Activated naive CD8-positive, alpha-beta T cell treated with anti-CD3 and anti-CD28 coated beads for 36 hours (primary cell): ENCODE results near the gene FOXB1. TPM values are rescaled to one million over a fixed set of nuclear protein-coding genes. Genes with fewer than 3 reads are reported as not detected.

Experiments used
- DNase-seq: peaks from one replicate; pipeline ENCODE4 v3.0.0; 2021
- H3K27ac Mint-ChIP-seq: one replicate; pipeline ENCODE4 v1.8.0; 2022; ENCODE audit warnings: mild to moderate bottlenecking, moderate library complexity, mixed read lengths
- H3K27me3 Mint-ChIP-seq: one replicate; pipeline ENCODE4 v1.8.0; 2022; ENCODE audit warnings: mild to moderate bottlenecking, mixed read lengths
- H3K36me3 Mint-ChIP-seq: one replicate; pipeline ENCODE4 v1.8.0; 2021; ENCODE audit warnings: mild to moderate bottlenecking, mixed read lengths
- H3K4me1 Mint-ChIP-seq: one replicate; pipeline ENCODE4 v1.8.0; 2021; ENCODE audit warnings: mixed read lengths
- H3K4me3 Mint-ChIP-seq: one replicate; pipeline ENCODE4 v1.8.0; 2022; ENCODE audit warnings: mild to moderate bottlenecking, moderate library complexity, mixed read lengths
- H3K9me3 Mint-ChIP-seq: one replicate; pipeline ENCODE4 v1.8.0; 2022; ENCODE audit warnings: mixed read lengths
- total RNA-seq, 2 experiments: library from RNA; stranded (reverse); gene quantifications; one replicate each; pipeline ENCODE4 v1.2.3, GENCODE V29; 2021

The FOXB1 gene
- under 1 TPM; 0.14 to 0.29 TPM for total RNA-seq

GRCh38 chr15:60004009-60004845 lies at the start of gene FOXB1:
TSS of gene FOXB1 (plus strand) at chr15:60004311. CDS start at chr15:60004964, 653 bp downstream.
- H3K9me3 Mint-ChIP-seq: peaks cover 9% of the 10 kb centered on the region
- no peak within 1 kb of the TSS for H3K27ac Mint-ChIP-seq
- peak; percentile 26 for DNase-seq
- H3K27me3 Mint-ChIP-seq: peaks cover 99% of the 10 kb centered on the region
- H3K4me1 Mint-ChIP-seq: peaks cover 45% of the 10 kb centered on the region
- peaks cover 5% of the 10 kb centered on the region for H3K36me3 Mint-ChIP-seq
- peak within 1 kb of the TSS; percentile 79 for H3K4me3 Mint-ChIP-seq

GRCh38 chr15:59958288-59958687 lies 45.8 kb upstream of the FOXB1 start:
- peaks cover 28% of the 10 kb centered on the region for H3K9me3 Mint-ChIP-seq
- H3K4me1 Mint-ChIP-seq: peaks cover 2% of the 10 kb centered on the region
- H3K27me3 Mint-ChIP-seq: no peaks in the 10 kb centered on the region

GRCh38 chr15:59960318-59960717 lies 43.8 kb upstream of the FOXB1 start:
- no peak for DNase-seq
- Mint-ChIP-seq H3K4me1 (peaks cover 4% of the 10 kb centered on the region), H3K27ac (no peak overlapping the region), H3K27me3 (peaks cover 3% of the 10 kb centered on the region), H3K9me3 (peaks cover 32% of the 10 kb centered on the region), H3K4me3 (no peak overlapping the region), H3K36me3 (peaks cover 5% of the 10 kb centered on the region)

More at GRCh38 chr15:59958288-59958687, 45.8 kb upstream of the FOXB1 start:
- Mint-ChIP-seq H3K4me3 (no peak overlapping the region), H3K27ac (no peak overlapping the region), H3K36me3 (peaks cover 5% of the 10 kb centered on the region)
- DNase-seq: no peak

- Mint-ChIP-seq H3K27me3 (peaks cover 7% of the 10 kb centered on the region), H3K9me3 (peaks cover 22% of the 10 kb centered on the region), H3K36me3 (peaks cover 5% of the 10 kb centered on the region), H3K4me3 (no peak overlapping the region), H3K4me1 (peaks cover 16% of the 10 kb centered on the region), H3K27ac (no peak overlapping the region)
- no peak for DNase-seq
These were observed 40.8 kb upstream of the FOXB1 start for GRCh38 chr15:59963322-59963721.

GRCh38 chr15:59963925-59964324 lies 40.2 kb upstream of the FOXB1 start:
- peaks cover 7% of the 10 kb centered on the region for H3K27me3 Mint-ChIP-seq
- H3K4me3 Mint-ChIP-seq: no peak overlapping the region
- H3K4me1 Mint-ChIP-seq: peaks cover 16% of the 10 kb centered on the region
- H3K27ac Mint-ChIP-seq: no peak overlapping the region
- no peak for DNase-seq
- peaks cover 5% of the 10 kb centered on the region for H3K36me3 Mint-ChIP-seq
- H3K9me3 Mint-ChIP-seq: peaks cover 22% of the 10 kb centered on the region

- Mint-ChIP-seq H3K27me3 (peaks cover 12% of the 10 kb centered on the region), H3K4me1 (peaks cover 16% of the 10 kb centered on the region)
These were observed 38.4 kb upstream of the FOXB1 start for GRCh38 chr15:59965741-59966140.

GRCh38 chr15:59966262-59966661 lies 37.8 kb upstream of the FOXB1 start:
- no peak overlapping the region for H3K4me3 Mint-ChIP-seq
- H3K36me3 Mint-ChIP-seq: no peaks in the 10 kb centered on the region
- peaks cover 10% of the 10 kb centered on the region for H3K9me3 Mint-ChIP-seq
- DNase-seq: no peak
- H3K4me1 Mint-ChIP-seq: peaks cover 16% of the 10 kb centered on the region
- H3K27ac Mint-ChIP-seq: no peak overlapping the region
- peaks cover 12% of the 10 kb centered on the region for H3K27me3 Mint-ChIP-seq

More at GRCh38 chr15:59965741-59966140, 38.4 kb upstream of the FOXB1 start:
- peaks cover 13% of the 10 kb centered on the region for H3K9me3 Mint-ChIP-seq
- H3K4me3 Mint-ChIP-seq: no peak overlapping the region
- no peak overlapping the region for H3K27ac Mint-ChIP-seq
- peaks cover 3% of the 10 kb centered on the region for H3K36me3 Mint-ChIP-seq
- DNase-seq: no peak

GRCh38 chr15:59968314-59968713 lies 35.8 kb upstream of the FOXB1 start:
- Mint-ChIP-seq H3K27ac (no peak overlapping the region), H3K4me3 (no peak overlapping the region), H3K27me3 (peaks cover 23% of the 10 kb centered on the region), H3K36me3 (no peaks in the 10 kb centered on the region), H3K4me1 (peaks cover 21% of the 10 kb centered on the region), H3K9me3 (peaks cover 4% of the 10 kb centered on the region)
- no peak for DNase-seq

- no peaks in the 10 kb centered on the region for H3K9me3 Mint-ChIP-seq
- H3K27ac Mint-ChIP-seq: no peak overlapping the region
- no peak overlapping the region for H3K4me3 Mint-ChIP-seq
- H3K36me3 Mint-ChIP-seq: peaks cover 3% of the 10 kb centered on the region
- no peak for DNase-seq
- H3K4me1 Mint-ChIP-seq: peaks cover 29% of the 10 kb centered on the region
- H3K27me3 Mint-ChIP-seq: peaks cover 19% of the 10 kb centered on the region
These were observed 31.9 kb upstream of the FOXB1 start for GRCh38 chr15:59972241-59972640.

GRCh38 chr15:59976480-59977271 lies 27.4 kb upstream of the FOXB1 start:
- Mint-ChIP-seq H3K4me1 (peaks cover 32% of the 10 kb centered on the region), H3K36me3 (peaks cover 3% of the 10 kb centered on the region), H3K27me3 (peaks cover 27% of the 10 kb centered on the region), H3K4me3 (peak overlapping the region; percentile 56), H3K9me3 (no peaks in the 10 kb centered on the region), H3K27ac (peak overlapping the region; percentile 85)
- DNase-seq: peak; percentile 62

- no peak overlapping the region for H3K4me3 Mint-ChIP-seq
- H3K9me3 Mint-ChIP-seq: peaks cover 1% of the 10 kb centered on the region
- peaks cover 78% of the 10 kb centered on the region for H3K27me3 Mint-ChIP-seq
- H3K36me3 Mint-ChIP-seq: no peaks in the 10 kb centered on the region
- H3K4me1 Mint-ChIP-seq: peaks cover 23% of the 10 kb centered on the region
- H3K27ac Mint-ChIP-seq: no peak overlapping the region
- no peak for DNase-seq
These were observed 12.3 kb upstream of the FOXB1 start for GRCh38 chr15:59991834-59992233.

GRCh38 chr15:59993041-59993750 lies 10.9 kb upstream of the FOXB1 start:
- no peak overlapping the region for H3K4me3 Mint-ChIP-seq
- H3K36me3 Mint-ChIP-seq: no peaks in the 10 kb centered on the region
- no peak for DNase-seq
- no peaks in the 10 kb centered on the region for H3K9me3 Mint-ChIP-seq
- H3K27ac Mint-ChIP-seq: no peak overlapping the region
- H3K4me1 Mint-ChIP-seq: peaks cover 28% of the 10 kb centered on the region
- peaks cover 82% of the 10 kb centered on the region for H3K27me3 Mint-ChIP-seq

- Mint-ChIP-seq H3K4me1 (peaks cover 28% of the 10 kb centered on the region), H3K4me3 (peak overlapping the region; percentile 2), H3K27me3 (peaks cover 87% of the 10 kb centered on the region), H3K9me3 (no peaks in the 10 kb centered on the region), H3K27ac (no peak overlapping the region), H3K36me3 (no peaks in the 10 kb centered on the region)
- no peak for DNase-seq
These were observed 10.1 kb upstream of the FOXB1 start for GRCh38 chr15:59993950-59994401.

- Mint-ChIP-seq H3K36me3 (no peaks in the 10 kb centered on the region), H3K4me1 (peaks cover 28% of the 10 kb centered on the region), H3K27ac (no peak overlapping the region), H3K4me3 (peak overlapping the region; percentile 4), H3K27me3 (peaks cover 89% of the 10 kb centered on the region), H3K9me3 (no peaks in the 10 kb centered on the region)
- DNase-seq: no peak
These were observed 9.6 kb upstream of the FOXB1 start for GRCh38 chr15:59994526-59994887.
